ENCODE results near the gene DTNBP1.

Gene DTNBP1

GRCh38 chr6:15560713-15561112 lies 102.1 kb downstream of the DTNBP1 start:
- no peak for FAIRE-seq
- TF ChIP-seq CTCF (IDR thresholded peaks at IDR 0.05; ENCODE audit: insufficient read depth, missing control alignments), result no peak
- DNase-seq (ENCODE audit: insufficient read length, low spot score), result no peak

- no peak for TF ChIP-seq CTCF (IDR thresholded peaks at IDR 0.05; ENCODE audit: insufficient read depth, missing control alignments)
- FAIRE-seq, result no peak
- no peak for DNase-seq (ENCODE audit: insufficient read length, low spot score)
These were observed 105.7 kb downstream of the DTNBP1 start for GRCh38 chr6:15557174-15557573.

- DNase-seq (ENCODE audit: insufficient read length, low spot score), result no peak
- no peak for FAIRE-seq
- TF ChIP-seq CTCF (IDR thresholded peaks at IDR 0.05; ENCODE audit: insufficient read depth, missing control alignments), result no peak
These were observed 106.1 kb downstream of the DTNBP1 start for GRCh38 chr6:15556711-15557110.

GRCh38 chr6:15555101-15556038 lies 107.5 kb downstream of the DTNBP1 start:
- DNase-seq (ENCODE audit: insufficient read length, low spot score), result no peak
- FAIRE-seq, result no peak

GRCh38 chr6:15554728-15555100 lies 108.1 kb downstream of the DTNBP1 start:
- DNase-seq (ENCODE audit: insufficient read length, low spot score) (no peak), FAIRE-seq (no peak)
- no peak for TF ChIP-seq CTCF (IDR thresholded peaks at IDR 0.05; ENCODE audit: insufficient read depth, missing control alignments)

More at GRCh38 chr6:15555101-15556038, 107.5 kb downstream of the DTNBP1 start:
- no peak for TF ChIP-seq CTCF (IDR thresholded peaks at IDR 0.05; ENCODE audit: insufficient read depth, missing control alignments)

- no peak for TF ChIP-seq CTCF (IDR thresholded peaks at IDR 0.05; ENCODE audit: insufficient read depth, missing control alignments)
- FAIRE-seq (no peak), DNase-seq (ENCODE audit: insufficient read length, low spot score) (no peak)
These were observed 109.0 kb downstream of the DTNBP1 start for GRCh38 chr6:15553736-15554294.

- DNase-seq (ENCODE audit: insufficient read length, low spot score) (no peak), FAIRE-seq (no peak)
- TF ChIP-seq CTCF (IDR thresholded peaks at IDR 0.05; ENCODE audit: insufficient read depth, missing control alignments), result no peak
These were observed 109.8 kb downstream of the DTNBP1 start for GRCh38 chr6:15553031-15553430.

All from D721Med (cell line).